GM12865 (cell line): ENCODE measurements around the gene KRT82.
"Not testable (repeated sequence)": the region's sequence is repeated elsewhere in the genome, so short reads cannot be mapped to it uniquely, and the experiment has no call there.

ENCODE experiments used
- DNase-seq: peaks from one replicate; pipeline ENCODE4 v3.0.0; 2010; ENCODE audit warnings: low read depth
- H3K4me3 ChIP-seq: 2 replicates; pipeline ENCODE4 v1.5.1; 2011; ENCODE audit warnings: mild to moderate bottlenecking, low read depth, low read length, control low read depth
- CTCF ChIP-seq: IDR thresholded peaks from 2 replicates; pipeline ENCODE4 v1.5.1; 2011; ENCODE audit warnings: low read length, control low read depth, low read depth, inconsistent platforms; ENCODE audit not compliant: insufficient read depth; ENCODE audit errors: missing control alignments

KRT82 gene

GRCh38 chr12:52350021-52350620 lies 56.0 kb downstream of the KRT82 start:
- H3K4me3 ChIP-seq: no peak overlapping the region
- no peak for TF ChIP-seq CTCF
- DNase-seq: no peak

- TF ChIP-seq CTCF: no peak
- no peak for DNase-seq
- H3K4me3 ChIP-seq: no peak overlapping the region
These were observed 56.9 kb downstream of the KRT82 start for GRCh38 chr12:52349196-52349595.

GRCh38 chr12:52347551-52348510 lies 58.3 kb downstream of the KRT82 start:
- DNase-seq: no peak
- no peak for TF ChIP-seq CTCF
- H3K4me3 ChIP-seq: no peak overlapping the region

GRCh38 chr12:52347016-52347415 lies 59.1 kb downstream of the KRT82 start:
- TF ChIP-seq CTCF: no peak
- H3K4me3 ChIP-seq: no peak overlapping the region
- no peak for DNase-seq

GRCh38 chr12:52346593-52346992 lies 59.5 kb downstream of the KRT82 start:
- no peak for TF ChIP-seq CTCF
- DNase-seq: no peak
- no peak overlapping the region for H3K4me3 ChIP-seq

- DNase-seq: not testable (repeated sequence)
These were observed 61.1 kb downstream of the KRT82 start for GRCh38 chr12:52345041-52345440.

GRCh38 chr12:52344111-52344510 lies 62.0 kb downstream of the KRT82 start:
- DNase-seq: no peak
- no peak overlapping the region for H3K4me3 ChIP-seq
- no peak for TF ChIP-seq CTCF

More at GRCh38 chr12:52345041-52345440, 61.1 kb downstream of the KRT82 start:
- H3K4me3 ChIP-seq: not testable (repeated sequence)
